NCI-H82 (cell line): Measurements from ENCODE around the gene RFC5.
"Not testable (repeated sequence)": the region's sequence is repeated elsewhere in the genome, so short reads cannot be mapped to it uniquely, and the experiment has no call there.

ENCODE experiments used
- DNase-seq: peaks from one replicate; lab custom pipeline; 2025; lab: John Stamatoyannopoulos, UW

RFC5 gene, protein sequence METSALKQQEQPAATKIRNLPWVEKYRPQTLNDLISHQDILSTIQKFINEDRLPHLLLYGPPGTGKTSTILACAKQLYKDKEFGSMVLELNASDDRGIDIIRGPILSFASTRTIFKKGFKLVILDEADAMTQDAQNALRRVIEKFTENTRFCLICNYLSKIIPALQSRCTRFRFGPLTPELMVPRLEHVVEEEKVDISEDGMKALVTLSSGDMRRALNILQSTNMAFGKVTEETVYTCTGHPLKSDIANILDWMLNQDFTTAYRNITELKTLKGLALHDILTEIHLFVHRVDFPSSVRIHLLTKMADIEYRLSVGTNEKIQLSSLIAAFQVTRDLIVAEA

DNA sequence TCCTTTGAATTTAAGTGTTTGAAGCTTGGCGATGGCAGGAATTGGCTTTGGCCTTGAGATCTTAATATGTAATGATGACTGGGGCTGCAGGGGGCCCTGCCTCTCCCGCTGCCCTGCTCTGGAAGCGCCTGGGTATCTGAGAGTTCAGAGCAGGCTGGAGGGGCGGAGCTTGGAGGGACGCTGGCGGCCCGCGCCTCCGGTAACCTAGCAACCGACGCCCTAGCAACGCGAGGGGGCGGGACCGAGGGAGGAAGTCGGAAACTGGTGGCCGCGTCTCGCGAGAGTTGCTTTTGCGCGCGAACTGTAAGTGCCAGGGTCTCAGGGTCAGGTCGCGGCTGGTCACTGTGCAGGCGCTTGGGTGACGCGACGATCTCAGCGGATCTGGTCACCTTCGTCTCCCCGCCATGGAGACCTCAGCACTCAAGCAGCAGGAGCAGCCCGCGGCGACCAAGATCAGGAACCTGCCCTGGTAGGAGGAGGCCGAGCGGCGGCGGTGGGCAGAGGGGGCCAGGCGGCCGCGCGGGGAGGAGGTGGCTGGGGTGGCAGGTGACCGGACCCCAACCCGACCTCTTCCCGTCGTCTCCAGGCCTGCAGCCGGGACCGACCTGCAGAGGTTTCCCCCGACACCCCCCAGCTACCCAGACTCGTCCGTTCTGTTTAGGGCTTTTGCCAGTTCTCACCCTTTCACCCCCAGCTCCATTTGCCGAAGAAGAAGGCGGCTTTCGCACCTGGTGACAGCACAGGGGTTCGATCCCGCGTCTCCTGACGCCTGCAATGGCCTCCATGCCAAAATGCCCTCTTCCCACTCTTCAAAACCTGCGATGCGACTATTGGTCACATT lies at the start of gene RFC5:
Gene RFC5 (plus strand): TSS at position 280 of the 841 bp plus-strand sequence. CDS start 125 bp downstream, at position 405.
- DNase-seq, result peak; percentile 99

DNA sequence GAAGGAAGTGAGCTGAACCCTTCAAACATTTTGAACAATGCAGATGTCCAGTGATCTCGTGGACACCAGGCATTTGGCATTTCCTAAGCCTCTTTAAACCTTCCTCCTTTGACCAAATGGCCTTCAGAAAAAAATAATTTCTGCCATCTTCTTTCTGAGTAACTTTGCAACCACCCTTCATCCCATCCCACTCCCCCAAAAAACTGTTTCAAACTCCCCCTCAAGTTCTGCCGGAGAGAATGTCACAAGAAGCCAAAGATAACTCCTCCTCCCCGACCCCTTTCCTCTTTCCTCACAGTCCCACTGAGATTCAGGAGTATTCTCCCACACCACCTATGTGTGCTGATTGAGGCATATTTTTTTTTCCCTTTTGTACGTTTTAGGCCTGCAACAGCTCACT lies 49.5 kb upstream of the RFC5 start:
- DNase-seq, result no peak

DNA sequence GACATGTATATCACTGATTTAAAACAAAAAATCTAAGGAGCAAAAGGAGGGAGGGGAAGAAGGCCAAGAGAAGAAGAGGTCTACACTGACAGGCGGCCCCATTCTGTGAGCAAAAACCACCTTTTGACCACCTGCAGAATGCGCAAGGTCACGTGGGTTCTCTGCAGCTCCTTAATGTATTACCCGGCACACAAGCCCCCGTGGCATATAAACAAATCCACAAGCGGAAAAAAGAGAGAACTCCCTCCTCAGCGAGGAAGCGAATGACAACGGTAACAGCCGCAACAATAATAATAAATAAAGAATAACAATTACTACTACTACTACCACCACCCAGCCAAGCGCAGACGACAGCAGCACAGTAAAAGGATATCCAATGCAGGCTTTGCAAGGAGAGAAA lies 49.0 kb upstream of the RFC5 start:
- DNase-seq, result no peak

DNA sequence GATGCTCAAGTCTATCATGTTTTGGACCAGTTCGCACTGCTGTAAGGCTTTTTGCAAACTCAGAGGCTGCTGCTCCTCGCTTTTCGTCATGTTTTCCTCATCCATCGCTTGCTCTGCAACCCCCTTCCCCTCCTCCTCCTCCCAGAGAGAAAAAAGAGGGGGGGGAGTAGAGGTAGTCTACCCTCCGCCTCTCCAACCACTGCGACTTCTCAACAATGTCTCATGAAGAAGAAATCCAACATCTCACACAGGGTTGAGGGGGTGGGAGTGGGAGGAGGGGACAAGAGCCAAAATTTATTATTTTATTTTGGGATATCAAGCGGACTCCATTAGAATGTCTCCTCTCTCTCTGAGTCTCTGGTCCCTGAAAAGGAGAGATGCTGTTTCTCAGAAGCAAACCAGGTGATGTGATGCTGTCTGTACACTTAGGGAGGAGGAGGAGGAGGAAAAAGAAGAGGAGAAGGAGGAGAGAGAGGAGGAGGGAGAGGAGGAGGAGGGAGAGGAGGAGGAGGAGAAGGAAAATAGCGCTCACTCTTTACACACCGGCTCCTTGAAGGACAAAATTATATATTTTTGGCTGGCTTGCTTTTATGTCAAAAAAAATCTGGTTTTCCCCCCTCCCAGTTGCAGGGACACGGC lies 48.2 kb upstream of the RFC5 start:
- DNase-seq, result no peak

DNA sequence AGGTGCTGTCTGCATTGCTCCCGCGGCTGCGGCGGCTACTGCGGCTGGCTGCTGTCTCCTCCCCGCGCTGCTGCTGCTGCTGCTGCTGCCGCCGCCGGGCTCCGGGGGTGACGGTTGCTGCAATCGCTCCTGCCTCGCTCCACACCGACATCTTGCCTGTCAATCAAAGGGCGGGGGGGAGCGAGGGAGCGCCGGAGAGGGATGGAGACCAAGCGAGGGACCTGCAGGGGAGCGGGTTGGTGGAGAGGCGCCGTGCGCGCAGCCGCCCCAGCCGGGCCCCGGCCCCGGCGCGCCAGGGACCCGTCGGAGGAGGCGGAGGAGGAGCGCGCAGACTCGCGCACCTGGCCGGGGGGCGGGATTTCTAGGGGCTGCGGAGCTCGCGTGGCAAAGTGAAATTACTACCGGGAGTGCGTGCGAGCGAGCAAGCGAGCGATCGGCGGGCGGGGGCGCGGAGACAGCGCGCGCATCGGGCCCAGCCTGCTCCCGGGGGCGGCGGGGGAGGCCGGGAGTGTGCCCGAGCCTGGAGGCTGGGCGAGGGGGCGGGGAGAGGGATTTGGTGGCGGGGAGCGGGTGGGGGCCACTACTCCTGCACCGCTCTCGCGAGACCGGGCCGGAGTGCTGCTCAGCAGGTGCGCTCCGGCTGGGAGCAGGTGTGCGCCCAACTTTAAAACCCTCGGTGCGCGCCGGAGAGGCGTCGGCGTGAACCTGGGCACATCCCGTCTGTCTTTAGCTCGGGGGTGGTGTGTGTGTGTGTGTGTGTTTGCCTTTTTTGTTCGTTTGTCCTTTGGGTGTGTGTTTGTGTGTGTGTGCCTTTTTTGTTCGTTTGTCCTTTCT lies 47.5 kb upstream of the RFC5 start, which contains the start of gene KSR2:
Gene KSR2 (minus strand): TSS at position 165 of the 834 bp plus-strand sequence. CDS start 735 bp downstream, outside the sequence.
- peak; percentile 69 for DNase-seq

DNA sequence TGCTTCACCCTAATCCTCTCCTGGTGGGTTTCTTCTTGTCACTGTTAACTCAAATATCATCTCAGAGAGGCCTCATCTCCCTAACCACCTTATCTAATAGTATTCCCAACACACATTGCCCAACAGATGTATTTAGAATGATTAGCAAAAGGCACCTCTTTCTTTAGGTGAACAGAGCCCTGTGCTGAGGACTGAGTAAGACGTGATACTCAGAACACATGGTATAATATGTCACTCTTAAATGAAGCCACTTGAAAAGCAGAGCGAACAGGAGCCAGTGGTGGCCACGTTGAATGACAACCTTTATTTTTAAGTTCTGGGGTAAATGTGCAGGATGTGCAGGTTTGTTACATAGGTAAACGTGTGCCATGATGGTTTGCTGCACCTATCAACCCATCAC lies 46.2 kb upstream of the RFC5 start:
- DNase-seq, result no peak

DNA sequence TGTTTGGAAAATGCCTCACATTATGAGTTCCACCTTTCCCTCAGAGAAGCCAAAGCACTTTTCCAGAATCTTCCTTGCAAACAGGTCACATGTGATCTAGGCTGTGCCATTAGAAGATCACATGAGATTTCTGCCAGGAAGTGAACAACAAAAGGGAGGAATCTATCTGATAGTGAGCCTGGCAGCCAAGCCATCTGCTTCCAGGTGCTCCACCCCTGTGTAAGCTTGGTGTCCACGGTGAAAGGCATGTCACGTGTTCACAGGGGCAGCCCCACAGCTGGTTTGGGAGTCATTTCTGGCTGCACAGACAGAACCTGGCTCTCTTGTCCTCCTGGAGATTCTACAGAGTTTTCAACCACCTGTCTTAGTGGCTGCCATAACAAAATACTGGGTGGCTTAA lies 44.2 kb upstream of the RFC5 start:
- no peak for DNase-seq

DNA sequence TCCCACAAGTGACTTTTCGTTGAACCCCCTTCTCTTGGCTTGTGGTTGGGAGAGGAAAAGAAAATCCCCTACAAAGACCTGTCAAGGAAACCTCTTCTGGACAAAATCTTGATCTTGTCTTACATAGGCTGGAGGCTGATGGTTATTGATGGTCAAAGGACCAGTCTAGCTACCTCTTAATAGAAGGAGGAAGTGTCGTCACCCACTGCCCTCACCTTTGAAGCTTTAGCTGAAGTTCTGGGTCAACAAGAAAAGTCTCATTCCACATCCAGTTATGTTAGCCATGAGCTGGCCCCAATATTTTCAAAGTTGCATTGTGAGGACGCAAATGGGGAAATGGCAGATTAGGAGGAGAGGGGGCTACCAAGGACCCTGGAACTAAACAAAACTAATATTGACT lies 41.5 kb upstream of the RFC5 start:
- DNase-seq, result no peak

DNA sequence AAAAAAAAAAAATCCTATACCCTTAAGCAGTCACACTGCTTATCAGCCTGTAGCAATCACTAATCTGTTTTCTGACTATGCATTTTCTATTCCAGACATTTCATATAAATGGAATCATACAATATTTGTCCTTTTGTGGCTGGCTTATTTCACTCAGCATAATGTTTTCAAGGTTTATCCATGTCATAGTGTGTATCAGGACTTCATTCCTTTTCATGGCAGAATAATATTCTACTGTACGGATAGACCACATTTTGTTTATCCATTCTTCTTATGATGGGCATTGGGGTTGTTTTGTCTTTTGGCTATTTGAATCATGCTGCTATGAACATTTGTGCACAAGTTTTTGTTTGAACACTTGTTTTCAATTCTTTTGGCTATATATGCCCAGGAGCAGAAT lies 39.1 kb upstream of the RFC5 start:
- DNase-seq, result no peak

DNA sequence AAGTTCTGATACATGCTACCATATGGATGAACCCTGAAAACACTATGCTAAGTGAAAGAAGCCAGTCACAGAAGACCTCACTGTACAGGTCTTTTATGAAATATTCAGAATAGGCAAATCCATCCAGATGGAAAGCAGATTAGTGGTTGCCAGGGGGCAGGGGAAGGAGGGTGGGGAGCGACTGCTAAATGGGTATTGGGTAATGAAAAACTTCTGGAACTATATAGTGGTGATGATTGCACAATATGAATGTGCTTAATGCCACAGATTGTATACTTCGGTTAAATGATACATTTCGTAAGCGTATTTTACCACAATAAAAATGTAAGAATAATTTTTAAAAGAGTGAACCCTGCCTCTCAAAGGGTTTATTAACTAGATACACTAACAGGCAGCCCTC lies 35.9 kb upstream of the RFC5 start:
- DNase-seq, result no peak

DNA sequence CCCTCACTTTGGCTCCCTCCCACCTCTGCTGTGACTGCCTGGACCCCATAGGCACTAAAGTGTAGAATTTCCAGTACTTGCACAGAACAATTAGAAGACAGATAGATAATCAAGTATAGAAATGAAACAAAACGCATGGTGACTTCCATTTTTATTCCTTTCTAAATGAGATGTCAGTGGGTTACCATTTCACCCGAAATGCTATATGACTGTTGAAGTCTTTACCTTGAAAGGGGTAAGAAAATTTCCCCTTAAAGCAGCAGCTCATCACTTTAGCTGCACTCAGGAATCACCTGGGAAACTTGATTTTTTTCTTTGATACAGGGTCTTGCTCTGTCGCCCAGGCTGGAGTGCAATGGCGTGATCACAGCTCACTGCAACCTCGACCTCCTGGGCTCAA lies 35.2 kb upstream of the RFC5 start:
- peak; percentile 21 for DNase-seq

DNA sequence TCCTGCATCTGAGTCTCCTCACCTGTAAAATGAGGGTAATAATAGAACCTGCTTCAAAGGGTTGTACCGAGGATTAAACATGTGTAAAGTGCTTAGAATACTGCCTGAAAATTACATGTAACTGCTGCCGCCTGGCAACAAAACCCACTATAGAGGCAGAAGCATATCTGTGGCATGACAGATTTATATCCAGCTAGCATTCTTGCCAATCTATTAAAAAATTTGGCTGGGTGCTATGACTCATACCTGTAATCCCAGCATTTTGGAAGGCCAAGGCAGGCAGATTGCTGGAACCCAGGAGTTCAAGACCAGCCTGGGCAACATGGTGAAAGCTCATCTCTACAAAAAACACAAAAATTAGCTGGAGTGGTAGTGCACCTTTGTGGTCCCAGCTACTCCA lies 31.3 kb upstream of the RFC5 start:
- DNase-seq, result no peak

DNA sequence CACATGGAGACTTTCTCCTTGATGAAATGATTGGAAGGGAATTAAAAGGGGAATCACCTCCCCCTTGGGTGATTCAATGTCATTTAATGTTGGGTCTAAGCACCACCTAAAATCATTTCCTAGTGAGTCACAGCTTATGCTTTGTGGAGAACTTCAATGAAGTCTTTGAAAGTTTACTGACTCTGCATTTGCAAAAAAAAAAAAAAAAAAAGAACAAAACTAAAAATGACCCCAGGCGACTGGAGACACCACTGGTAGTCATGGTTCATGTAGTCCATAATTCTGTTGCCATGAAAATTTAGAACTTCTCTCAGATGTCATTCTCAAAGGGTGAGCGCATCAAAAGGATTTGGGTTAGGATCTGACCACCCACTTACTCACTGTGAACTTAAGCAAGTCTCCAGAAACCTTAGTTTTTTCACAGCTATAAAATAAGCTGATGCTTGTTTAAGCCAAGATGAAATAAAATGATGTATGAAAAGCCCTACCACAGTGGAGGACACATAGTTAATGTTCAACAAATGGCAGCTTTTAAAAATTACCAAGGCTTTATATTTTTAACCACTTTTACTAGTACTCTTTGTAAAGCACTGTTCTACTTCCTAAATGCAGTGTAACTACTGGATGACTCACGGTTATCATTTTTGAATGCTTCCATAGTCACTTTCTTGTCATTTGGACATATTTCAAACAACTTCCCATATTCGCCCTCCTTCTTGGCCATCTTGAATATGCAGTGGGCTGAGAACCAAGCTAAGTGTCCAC lies 29.6 kb upstream of the RFC5 start:
- no peak for DNase-seq

DNA sequence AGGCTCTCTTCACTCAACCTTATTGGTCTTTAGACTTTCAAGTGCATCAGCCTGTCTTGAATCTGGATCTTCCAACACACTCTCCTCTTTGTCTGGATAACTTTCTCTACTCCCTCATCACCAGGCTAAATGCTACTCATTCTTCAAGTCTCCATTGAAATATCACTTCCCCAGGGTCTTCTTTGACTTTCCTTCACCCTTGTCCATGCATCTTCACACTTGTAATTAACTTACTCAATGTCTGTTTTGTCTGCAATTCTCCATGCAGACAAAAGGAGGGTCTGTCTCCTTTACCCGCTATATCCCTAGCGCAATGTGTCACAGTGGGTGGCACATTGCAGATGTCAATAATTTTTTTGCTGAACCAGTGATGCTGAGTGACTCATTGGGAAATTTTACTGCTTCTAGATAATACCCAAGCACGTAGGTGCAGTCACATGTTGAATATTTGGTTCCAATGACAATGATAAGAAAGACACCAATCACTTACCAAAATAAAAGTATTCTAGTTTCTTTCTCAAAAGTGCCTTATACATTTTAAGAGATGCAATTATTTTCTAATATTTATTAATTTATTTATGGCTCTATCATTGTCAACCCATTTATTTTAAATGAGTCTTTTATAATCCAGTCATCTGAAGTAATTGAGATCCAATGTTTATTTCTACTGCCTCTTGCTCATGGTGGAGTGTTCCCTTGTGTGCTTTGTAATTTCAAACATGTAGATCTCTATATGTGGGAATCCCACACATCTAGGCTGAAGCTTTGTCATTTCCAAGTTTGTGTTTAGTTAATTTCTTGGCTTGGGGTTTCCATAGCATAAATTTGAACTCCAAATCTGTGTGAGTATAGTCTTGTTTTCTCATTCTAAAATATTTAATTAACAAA lies 21.7 kb upstream of the RFC5 start:
- DNase-seq, result no peak

DNA sequence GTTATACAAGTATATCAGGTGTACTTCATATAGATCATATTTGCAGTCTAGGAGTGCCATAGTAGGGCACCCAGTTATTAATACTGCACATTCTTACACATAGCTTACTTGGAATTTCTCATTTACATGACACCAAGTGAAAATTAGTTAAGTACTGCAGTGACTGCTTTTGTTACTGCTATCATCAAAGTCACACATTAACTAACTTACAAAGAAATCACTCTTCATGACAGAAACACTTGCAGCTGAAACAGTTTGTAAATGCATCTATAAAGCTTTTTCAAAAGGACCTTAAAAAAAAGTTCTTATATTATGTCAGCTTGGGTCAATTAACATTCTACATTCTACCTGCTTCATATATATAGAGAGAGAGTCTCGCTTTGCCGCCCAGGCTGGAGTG lies 17.8 kb upstream of the RFC5 start:
- no peak for DNase-seq

DNA sequence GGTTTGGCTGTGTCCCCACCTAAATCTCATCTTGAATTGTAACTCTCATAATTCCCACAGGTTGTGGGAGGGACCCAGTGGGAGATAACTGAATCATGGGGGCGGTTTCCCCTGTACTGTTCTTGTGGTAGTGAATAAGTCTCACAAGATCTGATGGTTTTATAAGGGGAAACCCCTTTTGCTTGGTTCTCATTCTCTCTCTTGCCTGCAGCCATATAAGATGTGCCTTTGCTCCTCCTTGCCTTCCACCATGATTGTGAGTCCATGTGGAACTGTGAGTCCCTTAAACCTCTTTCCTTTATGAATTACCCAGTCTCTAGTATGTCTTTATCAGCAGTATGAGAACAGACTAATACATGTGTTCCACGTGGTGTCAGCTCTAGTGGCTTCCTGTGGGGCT lies 16.7 kb upstream of the RFC5 start:
- not testable (repeated sequence) for DNase-seq

DNA sequence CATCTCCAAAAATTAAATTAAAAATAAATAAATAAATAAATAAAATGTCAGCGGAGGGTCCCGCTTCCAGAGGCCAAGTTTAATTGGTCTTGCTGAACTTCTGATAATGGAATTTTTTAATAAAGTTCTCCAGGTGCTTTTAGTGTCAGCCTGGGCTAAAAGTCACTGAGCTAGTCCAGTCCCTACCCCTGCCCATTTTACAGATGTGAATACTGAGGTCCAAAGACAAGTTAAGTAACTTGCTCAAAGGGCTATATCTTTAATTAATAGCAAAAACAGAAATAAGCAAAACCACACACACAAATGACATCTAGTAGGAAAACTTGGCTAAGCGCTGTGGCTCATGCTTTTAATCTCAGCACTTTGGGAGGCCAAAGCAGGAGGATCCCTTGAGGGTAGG lies 5.6 kb upstream of the RFC5 start:
- no peak for DNase-seq

DNA sequence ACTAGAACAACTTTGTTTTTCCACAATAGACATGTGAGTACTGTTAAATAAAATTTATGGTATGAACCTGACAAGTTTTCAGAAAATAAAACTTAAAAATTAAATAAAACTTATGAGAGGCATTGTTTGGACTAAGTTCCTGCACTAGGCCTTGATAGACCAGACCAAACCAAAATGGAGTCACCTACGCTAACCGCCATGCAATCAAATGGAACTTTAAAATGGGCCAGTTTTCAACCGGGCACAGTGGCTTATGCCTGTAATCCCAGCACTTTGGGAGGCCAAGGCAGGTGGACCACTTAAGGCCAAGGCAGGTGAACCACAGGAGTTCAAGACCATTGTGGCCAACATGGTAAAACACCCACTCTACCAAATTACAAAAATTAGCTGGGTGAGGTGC lies 5.1 kb upstream of the RFC5 start:
- no peak for DNase-seq

DNA sequence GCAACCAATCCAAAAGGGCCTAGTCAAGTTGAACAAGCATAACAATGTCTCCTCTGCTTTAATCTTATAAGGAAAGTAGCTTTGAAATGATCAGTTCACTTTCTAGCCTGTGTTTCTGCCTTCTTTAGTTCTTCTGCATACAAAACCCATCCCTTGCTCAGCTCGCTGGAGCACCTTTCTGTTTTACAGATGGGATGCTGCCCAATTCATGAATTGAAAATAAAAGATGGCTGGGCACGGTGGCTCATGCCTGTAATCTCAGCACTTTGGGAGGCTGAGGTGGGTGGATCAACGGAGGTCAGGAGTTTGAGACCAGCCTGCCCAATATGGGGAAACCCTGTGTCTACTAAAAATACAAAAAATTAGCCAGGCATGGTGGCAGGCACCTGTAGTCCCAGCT lies 4.5 kb upstream of the RFC5 start:
- DNase-seq, result no peak

DNA sequence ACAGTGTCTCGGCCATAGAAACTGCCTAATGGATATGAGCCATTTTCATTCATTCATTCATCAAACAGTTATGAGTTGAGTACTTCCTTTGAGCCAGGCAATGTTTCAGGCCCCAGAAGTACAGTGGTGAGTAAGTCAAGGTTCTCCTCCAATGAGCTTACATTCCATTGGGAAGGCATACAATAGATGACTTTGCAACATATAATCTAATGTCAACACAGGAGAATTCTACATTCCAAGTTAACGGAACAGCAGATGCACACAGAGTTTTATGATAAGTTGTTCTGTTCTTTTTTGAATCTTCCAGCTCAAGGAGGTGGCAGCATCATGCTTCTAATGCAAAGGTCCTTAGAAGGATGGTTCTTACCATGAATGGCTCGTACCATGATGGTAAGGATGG lies 3.2 kb upstream of the RFC5 start:
- no peak for DNase-seq
